HG03175 (cell line): ENCODE data around the gene HPSE2.
"Not testable (repeated sequence)": the region's sequence is repeated elsewhere in the genome, so short reads cannot be mapped to it uniquely, and the experiment has no call there.

ENCODE experiments used
- ATAC-seq: cut with Tn5 transposase; IDR thresholded peaks from one replicate; pipeline ENCODE4 v1.9.1; 2021; ENCODE audit warnings: mild to moderate bottlenecking, moderate library complexity; ENCODE audit not compliant: unreplicated experiment

HPSE2 gene

DNA sequence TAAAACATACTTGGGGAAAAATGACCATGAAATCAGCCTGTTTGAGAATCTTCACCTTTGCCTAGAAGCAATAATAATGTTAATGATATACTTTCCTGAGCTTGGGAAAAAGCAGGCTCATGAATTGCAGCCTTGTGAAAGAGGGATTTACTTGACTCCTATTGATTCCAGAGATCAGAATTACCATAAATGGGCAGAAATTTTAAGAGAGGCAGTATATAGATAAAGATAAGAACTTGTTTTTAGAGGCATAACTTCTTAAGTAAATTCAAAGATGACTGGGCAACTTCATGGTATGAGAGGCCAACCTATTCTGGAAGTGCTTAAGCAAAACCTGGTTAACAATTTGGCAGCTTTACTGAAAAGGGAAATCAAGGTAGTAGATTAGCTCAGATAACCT, 225.4 kb downstream of the HPSE2 start:
- no peak for ATAC-seq

GRCh38 chr10:99008054-99008453, 227.6 kb downstream of the HPSE2 start:
- ATAC-seq, result no peak

DNA sequence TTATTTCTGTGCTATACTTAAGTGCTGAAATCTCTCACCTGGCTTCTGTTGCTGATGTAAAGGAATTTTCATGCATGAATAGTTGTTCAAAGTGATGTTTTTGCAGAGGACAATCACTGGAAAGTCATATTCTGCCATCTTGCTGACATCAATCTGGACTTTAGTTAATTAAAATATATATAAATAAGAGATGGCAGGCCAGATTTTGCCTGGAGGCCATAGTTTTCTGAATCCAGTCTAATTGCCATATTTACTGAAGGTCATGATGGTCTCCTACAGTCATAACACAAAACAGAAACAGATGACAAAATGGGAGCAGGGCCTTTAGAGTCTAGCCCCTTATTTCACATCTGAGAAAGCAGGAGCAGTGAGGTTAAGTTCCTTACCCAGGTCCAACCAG, 228.2 kb downstream of the HPSE2 start:
- ATAC-seq, result no peak

DNA sequence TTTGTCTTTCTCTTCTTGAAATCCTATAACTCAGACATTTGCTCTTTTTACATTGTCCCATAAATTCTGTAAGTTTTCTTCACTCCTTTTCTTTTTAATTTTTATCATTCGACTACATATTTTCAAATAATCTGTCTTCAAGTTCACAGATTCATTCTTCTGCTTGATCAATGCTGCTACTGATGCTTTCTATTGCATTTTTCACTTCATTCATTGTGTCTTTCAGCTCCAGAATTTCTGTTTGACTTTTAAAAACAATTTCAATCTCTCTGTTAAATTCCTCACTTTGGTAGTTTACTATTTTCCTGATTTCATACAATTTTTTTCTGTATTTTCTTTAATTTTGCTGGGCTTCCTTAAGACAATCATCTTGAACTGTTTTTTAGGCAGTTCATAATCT, 230.4 kb downstream of the HPSE2 start:
- no peak for ATAC-seq

DNA sequence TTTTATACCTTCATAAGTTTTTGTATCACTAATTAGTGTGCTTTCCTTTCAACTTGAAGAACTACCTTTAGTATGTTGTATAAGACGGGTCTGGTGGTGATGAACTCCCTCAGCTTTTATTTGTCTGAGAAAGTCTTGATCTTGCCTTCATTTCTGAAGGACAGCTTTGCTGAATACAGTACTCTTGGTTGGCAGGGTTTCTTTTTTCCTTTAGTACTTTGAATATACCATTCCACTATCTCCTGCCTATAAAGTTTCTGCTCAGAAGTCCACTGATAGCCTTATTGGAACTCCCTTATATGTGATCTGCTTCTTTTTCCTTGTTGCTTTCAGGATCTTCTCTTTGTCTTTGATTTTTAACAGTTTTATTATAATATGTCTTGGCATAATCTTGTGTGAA, 230.9 kb downstream of the HPSE2 start:
- no peak for ATAC-seq

- no peak for ATAC-seq
These were observed 233.3 kb downstream of the HPSE2 start for GRCh38 chr10:99002392-99002791.

- no peak for ATAC-seq
These were observed 238.1 kb downstream of the HPSE2 start for GRCh38 chr10:98997596-98997995.

DNA sequence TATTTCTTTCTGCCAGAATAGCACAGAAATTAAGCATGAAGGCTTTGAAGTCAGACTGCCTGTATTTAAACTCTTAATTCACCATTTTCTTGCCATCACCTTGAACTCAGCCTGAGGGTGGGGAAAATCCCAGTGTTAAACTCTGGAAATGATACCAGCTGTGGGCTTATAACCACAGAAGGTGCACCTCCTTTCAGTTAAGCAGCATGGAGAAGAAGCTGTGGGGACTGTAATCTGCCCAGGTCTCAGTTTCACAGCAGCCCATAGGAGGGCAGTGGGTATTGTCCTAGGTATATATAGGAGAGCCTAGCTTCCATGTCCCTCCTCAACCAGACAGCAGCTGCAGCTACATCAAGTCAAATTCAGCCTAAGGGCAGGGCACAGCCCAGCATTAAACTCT, 241.6 kb downstream of the HPSE2 start:
- no peak for ATAC-seq

GRCh38 chr10:98983751-98984150, 251.9 kb downstream of the HPSE2 start:
- ATAC-seq, result not testable (repeated sequence)

DNA sequence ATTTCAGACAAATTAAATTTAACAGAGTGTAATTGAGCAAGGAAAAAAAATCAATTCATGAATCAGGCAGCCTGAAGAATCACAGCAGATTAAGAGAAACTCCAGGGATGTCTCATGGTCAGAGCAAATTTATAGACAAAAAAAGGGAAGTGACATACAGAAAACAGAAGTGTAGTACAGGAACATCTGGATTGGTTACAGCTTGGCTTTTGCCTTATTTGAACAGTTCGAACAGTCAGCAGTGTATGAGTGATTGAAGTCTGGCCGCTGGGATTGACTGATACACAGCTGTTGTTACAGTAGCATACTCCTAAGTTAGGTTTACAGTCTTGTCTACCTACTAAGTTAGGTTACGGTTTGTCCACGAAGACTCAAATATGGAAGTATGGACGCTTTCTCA, 255.3 kb downstream of the HPSE2 start:
- no peak for ATAC-seq

DNA sequence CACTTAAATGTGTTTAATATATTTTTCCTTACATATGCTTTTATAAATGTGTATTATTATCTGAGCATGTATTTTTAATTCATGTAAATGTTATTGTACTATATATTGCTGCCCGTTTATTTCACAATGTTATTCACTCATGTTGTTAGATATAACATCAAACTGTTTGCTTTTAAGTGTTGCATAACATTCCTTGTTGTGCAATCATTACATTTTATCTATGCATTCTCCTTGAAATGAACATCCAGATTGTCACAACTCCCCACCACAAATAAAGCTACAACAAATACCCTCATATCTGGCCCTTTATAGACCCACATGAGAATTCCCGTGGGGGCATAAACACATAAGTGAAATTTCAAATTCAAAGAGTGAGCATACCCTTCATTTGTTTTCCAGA, 264.2 kb downstream of the HPSE2 start:
- no peak for ATAC-seq

DNA sequence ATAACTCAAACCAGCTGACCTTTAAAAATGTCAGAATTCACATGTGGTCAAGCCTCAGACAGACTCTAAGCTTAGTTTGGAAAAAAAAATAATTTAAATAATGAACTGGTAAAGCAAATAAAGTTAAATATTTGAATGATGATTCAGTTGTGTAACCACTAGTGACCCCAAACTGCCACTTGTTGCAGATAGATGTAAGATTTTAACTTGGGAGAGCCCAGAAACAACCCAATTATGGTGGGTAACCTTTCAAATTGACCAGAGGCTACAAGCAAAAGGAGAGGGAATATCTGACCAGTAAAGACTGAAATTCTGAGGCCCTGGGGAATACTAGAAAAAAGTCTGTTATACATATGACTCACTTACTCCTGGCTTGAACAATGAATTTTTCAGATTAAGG, 268.1 kb downstream of the HPSE2 start:
- ATAC-seq, result no peak

DNA sequence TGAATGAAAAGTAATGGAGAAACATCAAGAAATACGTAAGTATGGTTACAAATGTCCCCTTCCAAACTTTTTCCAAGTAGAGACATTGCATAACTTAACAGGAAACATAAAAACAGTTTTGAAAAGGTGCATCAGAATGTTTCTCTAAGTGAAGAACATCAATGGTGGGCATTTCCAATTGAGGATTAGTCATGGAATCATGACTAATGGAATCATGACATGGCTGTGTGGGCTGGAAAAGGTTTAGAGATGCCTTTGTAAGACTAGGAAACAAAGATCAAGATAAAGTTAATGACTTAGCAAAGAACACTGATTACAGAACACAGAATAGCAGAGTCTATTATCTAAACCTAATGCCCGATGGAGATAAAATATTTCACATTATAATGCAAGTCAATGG, 272.0 kb downstream of the HPSE2 start:
- ATAC-seq, result no peak

- no peak for ATAC-seq
These were observed 276.3 kb downstream of the HPSE2 start for GRCh38 chr10:98959379-98959778.

DNA sequence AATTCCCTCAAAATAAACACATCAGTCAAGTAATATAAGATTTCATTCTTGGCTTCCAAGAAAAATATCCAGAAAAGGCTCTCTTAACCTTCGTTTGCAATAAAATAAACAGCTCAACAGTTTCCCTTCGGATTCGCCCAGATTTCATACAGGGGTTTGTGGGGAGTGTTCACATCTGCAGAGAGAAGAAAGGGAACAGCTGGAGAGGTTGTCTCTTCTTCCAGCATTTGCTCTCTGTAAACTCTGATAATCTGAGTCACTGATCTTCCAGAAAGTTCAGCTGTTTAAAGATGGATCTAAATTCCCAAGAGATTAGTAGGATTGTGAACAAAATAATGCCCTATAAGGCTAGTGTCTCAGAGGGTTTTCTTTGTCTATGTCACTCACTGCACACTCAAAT, 277.9 kb downstream of the HPSE2 start:
- ATAC-seq, result no peak

- ATAC-seq, result no peak
These were observed 278.9 kb downstream of the HPSE2 start for GRCh38 chr10:98956576-98957260.

GRCh38 chr10:98953251-98953650, 282.4 kb downstream of the HPSE2 start:
- no peak for ATAC-seq

DNA sequence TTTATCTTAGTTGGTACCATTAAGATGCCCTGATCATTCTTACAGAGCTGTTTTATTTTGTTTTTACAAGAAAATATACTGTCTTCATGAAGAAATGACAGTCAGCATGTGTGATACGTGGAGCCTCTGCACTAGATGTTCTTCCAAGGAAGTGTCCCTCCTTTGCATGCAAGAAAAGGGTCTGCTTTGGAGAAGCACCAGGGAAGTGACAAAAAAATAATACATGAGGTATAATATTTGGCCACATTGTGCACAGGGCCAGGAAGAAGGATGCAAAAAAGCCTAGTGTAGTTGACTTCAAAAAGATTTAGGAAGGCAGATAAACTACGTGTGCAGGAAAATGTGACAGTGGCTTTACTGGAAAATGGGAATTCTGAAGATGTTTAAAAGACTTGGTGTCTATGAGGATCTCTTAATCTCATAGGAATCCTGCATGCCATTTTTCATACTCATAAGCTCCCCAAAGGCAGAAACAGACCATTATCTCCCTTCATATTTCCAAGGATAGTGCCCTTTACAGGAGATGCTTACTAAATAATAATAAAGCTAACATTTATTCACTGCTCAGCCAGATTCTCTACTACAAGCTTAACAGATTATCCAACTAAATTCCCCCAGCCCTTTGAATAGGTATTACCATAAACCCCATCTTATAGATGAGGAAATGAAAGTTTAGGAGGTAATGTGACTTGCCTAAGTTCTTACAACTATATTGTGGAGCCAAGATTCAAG, 284.2 kb downstream of the HPSE2 start:
- no peak for ATAC-seq

DNA sequence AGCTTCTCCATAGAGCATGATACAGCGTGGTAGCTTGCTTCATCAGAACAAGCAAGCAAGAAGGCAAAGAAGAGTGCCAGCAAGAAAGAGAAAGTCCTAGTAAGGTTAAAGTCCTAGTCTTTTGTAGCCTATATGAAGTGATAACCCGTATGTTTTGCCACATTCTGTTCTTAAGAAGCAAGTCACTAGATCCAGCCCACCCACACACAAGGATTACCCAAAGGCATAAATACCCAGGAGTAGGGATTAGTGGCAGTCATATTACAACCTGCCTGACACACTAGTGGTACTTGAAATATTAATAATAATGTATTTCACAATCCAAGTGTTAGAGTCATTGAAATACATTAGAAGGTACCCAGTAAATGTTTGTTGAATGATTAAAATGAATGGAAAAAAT, 285.5 kb downstream of the HPSE2 start:
- ATAC-seq, result no peak

DNA sequence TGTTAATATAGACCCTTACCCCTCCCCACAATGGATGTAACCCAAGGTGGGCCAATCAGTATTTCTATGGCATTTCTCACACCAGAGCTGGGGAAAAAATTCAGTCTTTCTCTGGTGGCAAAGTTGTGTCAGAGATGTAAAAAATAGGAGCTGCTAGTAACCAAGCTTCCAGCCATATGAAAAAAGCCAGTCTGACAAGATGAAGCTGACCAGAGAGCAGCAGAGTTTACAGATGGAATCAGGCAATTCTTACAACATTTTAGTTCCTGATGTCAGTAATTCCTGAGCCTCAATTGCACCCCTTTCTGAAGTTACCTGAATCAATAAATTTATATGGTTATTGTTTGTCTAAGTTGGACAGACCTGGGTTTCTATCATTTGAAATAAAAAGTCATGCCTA, 286.3 kb downstream of the HPSE2 start:
- ATAC-seq, result no peak

- ATAC-seq, result no peak
These were observed 292.0 kb downstream of the HPSE2 start for GRCh38 chr10:98943681-98944080.

DNA sequence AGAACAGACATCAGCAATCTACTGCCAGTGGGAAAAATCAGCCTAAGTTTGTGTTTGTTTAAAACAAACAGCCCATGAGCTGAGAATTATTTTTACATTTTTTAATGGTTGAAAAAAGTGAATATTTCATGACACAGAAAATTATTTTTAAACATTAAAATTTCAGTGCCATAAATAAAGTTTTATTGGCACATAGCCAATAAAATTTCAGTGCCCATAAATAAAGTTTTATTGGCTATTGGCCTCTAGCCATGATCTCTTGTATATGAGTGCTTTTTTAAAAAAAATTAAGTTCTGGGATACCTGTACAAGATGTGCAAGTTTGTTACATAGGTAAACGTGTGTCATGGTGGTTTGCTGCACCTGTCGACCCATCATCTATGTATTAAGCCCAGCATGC, 305.9 kb downstream of the HPSE2 start:
- no peak for ATAC-seq

GRCh38 chr10:98925651-98926050, 310.0 kb downstream of the HPSE2 start:
- ATAC-seq, result no peak
